Endothelial cell of umbilical vein (primary cell): Measurements from ENCODE around the gene RAB40A.

ENCODE experiments used
- CTCF ChIP-seq, 2 donors: IDR thresholded peaks; 1 replicate in 1 of 2; 2 replicates in 1 of 2; pipeline ENCODE4 v1.5.1; 2011; ENCODE audit warnings: low read length in 2 of 2, mild to moderate bottlenecking in 2 of 2, moderate library complexity in 2 of 2, control low read depth in 1 of 2, inconsistent platforms in 1 of 2, low read depth in 1 of 2; ENCODE audit not compliant: insufficient read depth in 1 of 2; ENCODE audit errors: extremely low read depth in 1 of 2
- MAX ChIP-seq: IDR thresholded peaks from 2 replicates; pipeline ENCODE4 v1.6.1; 2011; ENCODE audit not compliant: insufficient read depth, insufficient read length
- POLR2A ChIP-seq: IDR thresholded peaks from 2 replicates; pipeline ENCODE4 v1.6.1; 2012; ENCODE audit warnings: low read depth, mild to moderate bottlenecking, control low read depth, low read length

DNA sequence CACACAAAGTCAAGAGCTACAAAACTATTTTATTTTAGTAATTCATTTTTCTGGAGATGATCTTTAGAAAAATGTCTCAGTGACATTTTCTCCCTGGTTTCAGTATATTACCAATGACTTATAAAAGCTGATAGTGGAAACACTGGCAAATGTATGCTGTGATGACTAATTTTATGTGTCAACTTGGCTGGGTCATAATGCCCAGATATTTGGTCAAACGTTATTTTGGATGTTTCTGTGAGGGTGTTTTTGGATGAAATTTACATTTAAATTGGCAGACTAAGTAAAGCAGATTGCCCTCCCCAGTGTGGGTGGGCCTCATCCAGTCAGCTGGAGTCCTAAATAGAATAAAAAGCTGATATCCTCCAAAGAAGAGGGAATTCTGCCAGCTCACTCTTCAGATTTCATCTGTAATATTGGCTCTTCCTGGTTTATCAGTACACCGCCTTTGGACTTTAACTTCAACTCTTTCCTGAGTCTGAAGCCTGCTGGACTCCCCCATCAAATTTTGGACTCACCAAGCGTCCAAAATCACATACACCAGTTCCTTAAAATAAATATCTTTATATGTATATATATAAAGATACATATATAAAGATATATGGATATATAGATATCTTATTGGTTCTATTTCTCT, 31.2 kb upstream of the RAB40A start:
- TF ChIP-seq CTCF (IDR thresholded peaks at IDR 0.05; ENCODE audit: extremely low read depth in 1 of 2, insufficient read depth in 1 of 2, low read depth in 1 of 2, low read length in 2 of 2): no peak
- TF ChIP-seq MAX: no peak
- TF ChIP-seq POLR2A: no peak
